GM20000 (cell line): ENCODE results near the gene FBXL17.
"Not testable (repeated sequence)": the region's sequence is repeated elsewhere in the genome, so short reads cannot be mapped to it uniquely, and the experiment has no call there.

Source experiments
- DNase-seq: peaks from one replicate; pipeline ENCODE4 v3.0.0; 2012; ENCODE audit warnings: low spot score
- CTCF ChIP-seq: IDR thresholded peaks from 2 replicates; pipeline ENCODE4 v1.5.1; 2012; ENCODE audit warnings: mild to moderate bottlenecking, control low read depth; ENCODE audit errors: extremely low read depth, missing control alignments

FBXL17 gene

GRCh38 chr5:108167174-108167573, 214.7 kb downstream of the FBXL17 start:
- no peak for TF ChIP-seq CTCF
- DNase-seq, result no peak

DNA sequence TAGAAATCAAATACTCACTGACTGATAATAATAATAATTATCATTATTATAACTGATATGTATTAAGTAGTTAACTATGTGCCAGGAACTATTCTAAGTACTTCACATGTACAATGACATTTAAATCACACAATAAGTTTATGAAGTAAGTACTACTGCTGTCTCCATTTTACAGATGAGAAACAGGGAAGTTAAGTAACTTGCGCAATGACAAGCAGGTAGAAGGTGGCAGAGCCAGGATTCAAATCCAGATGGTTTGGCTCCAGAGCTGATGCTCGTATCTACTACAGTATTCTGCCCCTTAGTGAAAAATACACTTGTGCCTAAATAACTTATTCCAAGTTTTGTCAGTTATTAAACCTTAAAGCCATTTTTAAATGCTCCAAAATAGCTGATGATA, 217.3 kb downstream of the FBXL17 start:
- no peak for DNase-seq

GRCh38 chr5:108152854-108153253, 229.0 kb downstream of the FBXL17 start:
- not testable (repeated sequence) for DNase-seq

More for the DNA sequence above, 217.3 kb downstream of the FBXL17 start:
- no peak for TF ChIP-seq CTCF

DNA sequence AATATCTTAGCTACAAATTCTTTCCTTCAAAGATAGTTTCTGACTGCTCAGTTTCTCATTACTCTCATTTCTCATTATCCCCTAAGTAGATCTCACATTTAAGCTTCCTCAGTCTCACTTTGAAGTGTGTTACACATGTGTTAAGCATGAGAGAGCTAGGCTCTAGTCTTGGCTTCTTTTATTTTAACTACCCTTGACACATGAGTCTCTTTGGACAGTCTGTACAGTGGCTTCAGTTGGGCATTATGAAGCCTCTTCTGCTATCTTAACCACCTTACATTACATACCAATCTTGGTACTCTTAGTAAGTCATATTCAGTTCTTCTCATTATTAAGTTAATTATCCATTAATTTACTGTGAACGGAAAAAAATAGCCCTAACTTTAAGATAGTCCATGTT, 232.5 kb downstream of the FBXL17 start:
- DNase-seq, result no peak
- no peak for TF ChIP-seq CTCF

DNA sequence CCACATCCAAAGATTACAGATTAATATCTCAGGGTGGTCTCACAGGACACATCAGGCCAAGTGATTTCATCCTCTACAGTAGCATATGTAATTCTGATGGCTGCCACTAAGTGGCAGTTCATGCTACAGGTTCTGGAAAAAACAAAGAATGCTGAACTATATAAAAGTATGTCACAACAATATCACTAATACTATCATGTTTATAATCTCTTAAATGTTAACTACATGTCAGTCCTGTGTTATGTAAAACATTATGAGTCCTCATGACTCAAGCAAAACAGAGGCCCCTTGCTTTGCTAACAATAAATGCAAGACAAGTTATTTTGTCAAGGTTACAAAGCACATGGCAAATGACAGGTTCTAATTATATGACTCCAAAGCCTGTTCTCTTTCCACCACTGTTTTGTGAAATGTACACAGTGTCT, 233.2 kb downstream of the FBXL17 start:
- TF ChIP-seq CTCF, result no peak
- peak; percentile 9 for DNase-seq

GRCh38 chr5:108146222-108146621, 235.7 kb downstream of the FBXL17 start:
- no peak for DNase-seq
- TF ChIP-seq CTCF, result no peak

GRCh38 chr5:108145351-108145750, 236.5 kb downstream of the FBXL17 start:
- TF ChIP-seq CTCF, result no peak
- no peak for DNase-seq

DNA sequence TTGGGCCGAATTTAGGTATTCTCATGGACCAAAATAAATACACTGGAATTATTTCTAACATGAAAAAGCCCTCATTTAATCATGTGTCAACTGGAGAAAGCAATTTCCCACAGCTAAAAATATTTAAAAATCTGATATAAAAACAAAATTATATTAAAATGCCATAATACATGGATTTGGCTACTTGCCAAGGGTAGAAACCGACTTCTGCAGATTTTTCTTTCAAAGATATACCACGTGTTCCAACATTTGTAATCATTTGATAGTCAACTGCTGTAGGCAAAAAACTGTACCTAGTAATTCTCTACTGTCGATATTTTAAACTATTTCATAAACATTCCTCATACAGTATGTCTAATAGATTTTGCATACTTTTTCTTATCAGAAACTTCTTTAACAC, 237.6 kb downstream of the FBXL17 start:
- no peak for DNase-seq
- no peak for TF ChIP-seq CTCF
